GM13976 (cell line): ENCODE results near the gene ZFAND4.
"Not testable (repeated sequence)": the region's sequence is repeated elsewhere in the genome, so short reads cannot be mapped to it uniquely, and the experiment has no call there.

Experiments used
- DNase-seq: peaks from one replicate; pipeline ENCODE4 v3.0.0; 2012; ENCODE audit warnings: low spot score
- in situ Hi-C: fragments of 300-500 bp; cut with MboI; formaldehyde crosslinking; loops from one replicate; pipeline ENCODE4 v1.12.0; 2022; ENCODE audit warnings: low sequenced_read_pairs, mixed read lengths, inconsistent platforms; ENCODE audit not compliant: unreplicated experiment
- TF ChIP-seq, protein P1 (sequence below): IDR thresholded peaks from 2 replicates; pipeline ENCODE4 v1.5.1; 2012; ENCODE audit warnings: borderline replicate concordance, mild to moderate bottlenecking; ENCODE audit not compliant: insufficient read depth; ENCODE audit errors: extremely low read depth, missing control alignments, control extremely low read depth

ZFAND4 gene

DNA sequence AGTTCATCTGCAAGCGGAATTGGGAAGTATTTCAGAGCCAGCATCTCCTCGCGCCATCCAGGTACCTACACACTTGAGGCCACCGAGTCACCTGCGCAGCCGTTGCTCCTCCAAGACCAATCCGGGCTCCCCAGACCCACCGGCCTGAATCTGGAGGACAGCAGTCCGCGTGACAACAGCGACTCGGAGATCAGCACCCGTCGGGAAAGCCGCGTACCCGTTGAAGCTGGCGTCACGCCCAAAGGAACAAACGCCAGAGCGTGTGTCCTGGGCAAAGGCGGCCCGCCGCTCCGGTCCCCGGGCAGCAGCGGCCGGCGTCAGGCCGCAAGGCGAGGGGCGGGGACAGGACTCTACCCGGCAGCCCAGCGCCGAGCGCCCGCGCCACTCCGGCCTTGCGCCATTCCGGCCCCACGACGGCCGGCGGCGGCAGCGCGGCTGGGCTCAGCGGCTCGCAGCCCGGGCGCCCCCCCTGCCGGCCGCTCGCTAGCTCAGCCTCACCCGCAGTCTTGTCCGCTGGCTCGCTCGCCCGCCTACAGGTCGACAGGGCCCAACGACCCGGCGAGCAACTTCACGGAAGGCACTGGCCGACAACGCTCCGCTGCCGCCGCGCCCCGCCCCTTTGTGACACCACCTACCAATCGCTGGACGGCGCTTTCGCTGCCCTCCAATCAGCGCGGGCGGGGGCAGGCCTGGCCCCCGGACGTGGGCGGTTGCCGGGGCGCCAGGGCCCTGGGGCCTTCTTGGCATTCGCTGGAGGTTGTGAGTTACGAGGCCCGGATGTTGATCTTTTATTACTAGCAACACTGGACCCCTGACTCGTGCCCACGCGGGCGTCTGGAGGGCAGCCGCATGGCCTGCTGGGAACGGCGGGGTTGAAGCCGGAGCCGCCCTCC, at the start of gene ZFAND4:
TSS of gene ZFAND4 (minus strand) at position 592 of the 893 bp plus-strand sequence. CDS start 9,047 bp downstream, outside the sequence.
- in situ Hi-C loops, result loop anchor here (10.0 kb wide), 1 partner anchor 208 kb away; no protein-coding TSS in a partner anchor
- peak; percentile 99 for DNase-seq
- TF ChIP-seq, protein P1, sequence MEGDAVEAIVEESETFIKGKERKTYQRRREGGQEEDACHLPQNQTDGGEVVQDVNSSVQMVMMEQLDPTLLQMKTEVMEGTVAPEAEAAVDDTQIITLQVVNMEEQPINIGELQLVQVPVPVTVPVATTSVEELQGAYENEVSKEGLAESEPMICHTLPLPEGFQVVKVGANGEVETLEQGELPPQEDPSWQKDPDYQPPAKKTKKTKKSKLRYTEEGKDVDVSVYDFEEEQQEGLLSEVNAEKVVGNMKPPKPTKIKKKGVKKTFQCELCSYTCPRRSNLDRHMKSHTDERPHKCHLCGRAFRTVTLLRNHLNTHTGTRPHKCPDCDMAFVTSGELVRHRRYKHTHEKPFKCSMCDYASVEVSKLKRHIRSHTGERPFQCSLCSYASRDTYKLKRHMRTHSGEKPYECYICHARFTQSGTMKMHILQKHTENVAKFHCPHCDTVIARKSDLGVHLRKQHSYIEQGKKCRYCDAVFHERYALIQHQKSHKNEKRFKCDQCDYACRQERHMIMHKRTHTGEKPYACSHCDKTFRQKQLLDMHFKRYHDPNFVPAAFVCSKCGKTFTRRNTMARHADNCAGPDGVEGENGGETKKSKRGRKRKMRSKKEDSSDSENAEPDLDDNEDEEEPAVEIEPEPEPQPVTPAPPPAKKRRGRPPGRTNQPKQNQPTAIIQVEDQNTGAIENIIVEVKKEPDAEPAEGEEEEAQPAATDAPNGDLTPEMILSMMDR, result peak; percentile 91

GRCh38 chr10:45721503-45721902, 48.9 kb upstream of the ZFAND4 start:
- DNase-seq, in situ Hi-C loops: not testable (repeated sequence)

DNA sequence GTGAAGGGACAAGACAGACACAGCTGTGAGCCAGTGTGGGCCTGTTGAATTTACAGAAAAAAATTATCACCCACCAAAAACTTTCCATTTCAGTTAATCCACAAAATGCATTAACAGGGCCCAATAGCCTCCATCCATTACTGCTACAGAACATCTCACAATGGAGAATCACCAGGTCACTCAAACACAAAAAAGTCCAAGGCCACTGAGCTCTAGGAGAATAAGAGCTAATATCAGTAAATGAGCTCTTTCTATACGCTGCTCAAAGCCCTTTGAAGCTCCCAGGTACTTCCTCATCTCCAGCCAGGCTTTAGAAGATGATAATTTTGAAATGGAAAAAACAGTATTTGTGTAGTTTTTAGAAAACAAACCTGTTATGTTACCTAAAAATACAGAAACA, 45.1 kb upstream of the ZFAND4 start:
- in situ Hi-C loops, DNase-seq: not testable (repeated sequence)

DNA sequence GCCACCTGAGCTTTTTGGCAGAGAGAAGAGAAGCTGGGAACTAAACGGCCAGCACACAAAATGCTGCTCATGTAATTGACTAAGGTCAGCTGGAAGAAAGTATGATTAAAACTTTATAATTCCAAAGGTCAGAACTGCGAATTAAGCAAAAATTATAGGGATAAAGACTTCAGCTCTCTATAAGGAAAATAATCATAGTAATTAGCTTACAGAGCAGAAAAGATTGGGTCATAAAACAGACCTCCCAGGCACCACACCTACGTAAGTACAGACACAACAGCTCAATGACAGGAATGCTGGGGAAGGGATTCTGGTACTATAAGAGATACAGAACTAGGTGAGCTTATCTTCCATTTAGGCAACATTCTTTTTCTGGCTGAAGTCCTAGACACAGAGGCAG, 44.5 kb upstream of the ZFAND4 start:
- in situ Hi-C loops, DNase-seq: not testable (repeated sequence)

- DNase-seq, in situ Hi-C loops: not testable (repeated sequence)
These were observed 38.7 kb upstream of the ZFAND4 start for GRCh38 chr10:45711223-45711622.

DNA sequence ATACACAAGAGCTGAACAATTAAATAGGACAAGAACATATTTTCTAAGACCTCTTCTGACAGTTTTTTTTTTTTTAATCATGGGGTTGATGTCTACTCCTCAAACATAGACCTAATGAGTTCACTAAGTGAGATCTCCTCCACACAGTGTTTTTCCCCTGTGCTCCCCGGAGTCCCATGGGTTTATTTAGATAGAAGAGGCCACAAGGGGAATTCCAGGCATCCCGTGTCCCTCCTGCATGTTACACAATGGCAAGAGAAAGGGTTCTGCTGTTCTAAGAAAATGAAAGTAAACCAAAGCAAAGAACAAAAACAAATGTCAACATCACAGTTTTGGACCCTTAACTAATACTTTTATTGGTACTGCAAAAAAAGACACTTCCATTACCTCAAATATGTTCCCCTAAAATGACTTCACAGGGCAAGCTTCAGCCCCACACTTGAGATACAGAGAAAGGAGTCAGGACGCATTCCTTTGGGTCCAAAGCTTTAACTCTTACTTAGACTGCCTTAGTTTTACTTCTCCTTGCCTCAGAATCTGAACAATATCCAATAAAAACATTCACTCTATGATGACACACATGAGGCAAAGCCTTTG, 37.7 kb upstream of the ZFAND4 start:
- in situ Hi-C loops, DNase-seq: not testable (repeated sequence)

DNA sequence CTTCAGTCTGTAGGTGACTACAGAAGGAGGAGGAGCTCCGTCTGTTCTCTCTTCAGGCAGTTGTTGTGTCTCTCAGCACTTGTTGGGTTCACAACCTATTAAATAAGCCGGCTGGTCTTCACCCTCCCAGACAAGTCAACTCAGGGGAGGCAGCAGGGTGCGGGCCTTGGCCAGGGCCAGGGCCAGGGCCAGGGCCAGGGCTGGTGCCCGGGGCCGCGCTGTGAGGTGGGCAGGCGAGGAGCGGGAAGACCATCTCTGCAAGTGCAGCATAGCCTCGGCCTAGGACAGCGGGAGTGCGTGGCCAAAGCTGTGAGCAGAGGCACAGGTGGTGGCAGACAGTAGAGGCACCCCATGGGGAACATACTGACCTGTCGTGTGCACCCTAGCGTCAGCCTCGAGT, 5.9 kb upstream of the ZFAND4 start:
- in situ Hi-C loops, result loop anchor here (10.0 kb wide), 1 partner anchor 214 kb away; no protein-coding TSS in a partner anchor

DNA sequence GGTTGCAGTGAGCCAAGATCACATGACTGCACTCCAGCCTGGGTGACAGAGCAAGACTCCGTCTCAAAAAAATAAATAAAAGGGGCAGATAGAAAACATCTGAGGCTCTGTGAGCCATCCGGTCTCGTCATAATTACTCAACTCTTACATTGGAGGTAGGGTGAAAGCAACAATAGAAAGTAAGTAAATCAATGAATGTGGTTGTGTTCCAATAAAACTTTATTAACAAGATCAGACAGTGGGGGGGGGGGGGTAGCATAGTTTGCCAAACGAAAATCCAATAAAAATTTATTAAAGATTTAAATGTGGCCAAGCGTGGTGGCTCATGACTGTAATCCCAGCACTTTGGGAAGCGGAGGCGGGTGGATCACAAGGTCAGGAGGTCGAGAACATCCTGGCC, 2.8 kb upstream of the ZFAND4 start:
- in situ Hi-C loops, result loop anchor here (10.0 kb wide), 1 partner anchor 211 kb away; no protein-coding TSS in a partner anchor
- TF ChIP-seq, protein P1, result no peak
- no peak for DNase-seq

More for the DNA sequence above, 5.9 kb upstream of the ZFAND4 start:
- not testable (repeated sequence) for DNase-seq

DNA sequence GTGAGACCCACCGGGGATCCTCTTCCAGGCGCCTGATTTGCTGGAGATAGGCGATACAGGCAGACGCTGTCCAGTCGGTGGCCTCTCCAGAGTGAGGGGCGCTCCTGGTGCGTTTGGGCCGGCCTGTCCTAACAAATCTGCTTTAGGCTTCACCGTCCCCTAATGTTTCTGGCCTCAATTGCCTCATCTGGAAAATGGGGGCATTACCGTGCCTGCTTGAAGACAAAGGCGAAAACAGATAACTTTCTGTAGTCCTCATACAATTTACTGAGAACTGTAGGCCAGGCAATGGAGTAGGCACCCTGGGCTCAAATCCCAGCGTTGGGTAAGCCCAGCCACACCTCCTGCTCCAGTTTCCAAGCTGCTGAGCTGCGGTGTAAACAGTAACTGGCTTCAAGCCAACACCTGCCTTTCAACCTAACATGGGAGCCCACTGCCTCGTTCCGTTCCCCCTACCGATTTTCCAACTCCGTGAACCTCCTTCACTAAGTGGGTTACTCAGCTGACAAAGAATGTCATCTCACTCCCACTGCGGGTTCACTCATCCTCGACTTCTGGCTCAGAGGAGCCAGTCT, 589 bp upstream of the ZFAND4 start:
- in situ Hi-C loops, result loop anchor here (10.0 kb wide), 1 partner anchor 208 kb away; no protein-coding TSS in a partner anchor
- TF ChIP-seq, protein P1, result no peak
- no peak for DNase-seq

- in situ Hi-C loops, result loop anchor here (10.0 kb wide), 1 partner anchor 206 kb away; no protein-coding TSS in a partner anchor
- not testable (repeated sequence) for DNase-seq
These were observed 1.3 kb downstream of the ZFAND4 start for GRCh38 chr10:45671300-45671699.

- in situ Hi-C loops, result loop anchor here (10.0 kb wide), 1 partner anchor 205 kb away; no protein-coding TSS in a partner anchor
- DNase-seq, result not testable (repeated sequence)
These were observed 2.7 kb downstream of the ZFAND4 start for GRCh38 chr10:45669897-45670296.
